ENCODE data around the gene PSRC1. TPM values are rescaled to one million over a fixed set of nuclear protein-coding genes. Genes with fewer than 3 reads are reported as not detected.
A peak's percentile ranks its signal among the peaks of the same experiment; 100 is the strongest.

Gene PSRC1
- total RNA-seq, 4 donors from 2014 or later, result 2.3 to 13.1 (median 8.7) TPM

DNA sequence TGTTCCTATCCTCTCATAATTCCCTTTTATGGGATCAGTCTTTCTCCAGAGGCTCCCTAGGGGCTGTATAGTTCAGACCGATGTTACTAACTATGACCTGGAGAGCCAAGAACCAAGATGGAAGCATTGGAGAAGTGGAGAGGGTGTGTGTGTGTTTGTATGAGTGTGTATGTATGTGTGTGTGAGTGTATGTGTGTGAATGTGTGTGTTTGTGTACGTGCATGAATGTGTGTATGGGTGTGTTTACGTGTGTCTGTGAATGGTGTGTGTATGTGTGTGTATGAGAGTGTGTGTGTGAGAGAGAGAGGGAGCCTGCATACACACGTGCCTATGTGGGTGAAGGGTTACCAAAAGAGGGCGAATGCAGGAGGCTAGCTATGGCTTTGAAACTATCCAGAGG, 18.9 kb upstream of the PSRC1 start:
- 75 to 82% methylated on average over 5 of the region's 5 CpGs for WGBS, 2 donors
- Histone ChIP-seq H3K27me3 (no peaks in the 10 kb centered on the region), H3K9me3 (no peaks in the 10 kb centered on the region)

GRCh38 chr1:109300650-109301151, 17.8 kb upstream of the PSRC1 start:
- intact Hi-C loops (cut with DNase I), result no loop called here
- Histone ChIP-seq H3K36me3 (no peaks in the 10 kb centered on the region), H3K27me3 (no peaks in the 10 kb centered on the region), H3K9me3 (no peaks in the 10 kb centered on the region), H3K4me1 (peaks cover 0 to 38% (median 13%) of the 10 kb centered on the region in 3 donors), H3K4me3 (no peak overlapping the region), H3K27ac (no peak overlapping the region)
- TF ChIP-seq POLR2A (IDR thresholded peaks at IDR 0.05), result no peak
- 75 to 86% methylated on average over 10 to 12 of the region's 16 CpGs for WGBS, 2 donors
- DNase-seq, result no peak

More for the DNA sequence above, 18.9 kb upstream of the PSRC1 start:
- no peak overlapping the region for H3K4me3 ChIP-seq
- H3K27ac ChIP-seq, result no peak overlapping the region
- H3K4me1 ChIP-seq, result peaks cover 0 to 46% (median 16%) of the 10 kb centered on the region in 3 donors
- DNase-seq, result no peak
- TF ChIP-seq, protein P1, sequence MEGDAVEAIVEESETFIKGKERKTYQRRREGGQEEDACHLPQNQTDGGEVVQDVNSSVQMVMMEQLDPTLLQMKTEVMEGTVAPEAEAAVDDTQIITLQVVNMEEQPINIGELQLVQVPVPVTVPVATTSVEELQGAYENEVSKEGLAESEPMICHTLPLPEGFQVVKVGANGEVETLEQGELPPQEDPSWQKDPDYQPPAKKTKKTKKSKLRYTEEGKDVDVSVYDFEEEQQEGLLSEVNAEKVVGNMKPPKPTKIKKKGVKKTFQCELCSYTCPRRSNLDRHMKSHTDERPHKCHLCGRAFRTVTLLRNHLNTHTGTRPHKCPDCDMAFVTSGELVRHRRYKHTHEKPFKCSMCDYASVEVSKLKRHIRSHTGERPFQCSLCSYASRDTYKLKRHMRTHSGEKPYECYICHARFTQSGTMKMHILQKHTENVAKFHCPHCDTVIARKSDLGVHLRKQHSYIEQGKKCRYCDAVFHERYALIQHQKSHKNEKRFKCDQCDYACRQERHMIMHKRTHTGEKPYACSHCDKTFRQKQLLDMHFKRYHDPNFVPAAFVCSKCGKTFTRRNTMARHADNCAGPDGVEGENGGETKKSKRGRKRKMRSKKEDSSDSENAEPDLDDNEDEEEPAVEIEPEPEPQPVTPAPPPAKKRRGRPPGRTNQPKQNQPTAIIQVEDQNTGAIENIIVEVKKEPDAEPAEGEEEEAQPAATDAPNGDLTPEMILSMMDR (IDR thresholded peaks at IDR 0.05), result no peak
- no peak for TF ChIP-seq POLR2A (IDR thresholded peaks at IDR 0.05)
- intact Hi-C loops (cut with DNase I), result no loop called here
- no peaks in the 10 kb centered on the region for H3K36me3 ChIP-seq

DNA sequence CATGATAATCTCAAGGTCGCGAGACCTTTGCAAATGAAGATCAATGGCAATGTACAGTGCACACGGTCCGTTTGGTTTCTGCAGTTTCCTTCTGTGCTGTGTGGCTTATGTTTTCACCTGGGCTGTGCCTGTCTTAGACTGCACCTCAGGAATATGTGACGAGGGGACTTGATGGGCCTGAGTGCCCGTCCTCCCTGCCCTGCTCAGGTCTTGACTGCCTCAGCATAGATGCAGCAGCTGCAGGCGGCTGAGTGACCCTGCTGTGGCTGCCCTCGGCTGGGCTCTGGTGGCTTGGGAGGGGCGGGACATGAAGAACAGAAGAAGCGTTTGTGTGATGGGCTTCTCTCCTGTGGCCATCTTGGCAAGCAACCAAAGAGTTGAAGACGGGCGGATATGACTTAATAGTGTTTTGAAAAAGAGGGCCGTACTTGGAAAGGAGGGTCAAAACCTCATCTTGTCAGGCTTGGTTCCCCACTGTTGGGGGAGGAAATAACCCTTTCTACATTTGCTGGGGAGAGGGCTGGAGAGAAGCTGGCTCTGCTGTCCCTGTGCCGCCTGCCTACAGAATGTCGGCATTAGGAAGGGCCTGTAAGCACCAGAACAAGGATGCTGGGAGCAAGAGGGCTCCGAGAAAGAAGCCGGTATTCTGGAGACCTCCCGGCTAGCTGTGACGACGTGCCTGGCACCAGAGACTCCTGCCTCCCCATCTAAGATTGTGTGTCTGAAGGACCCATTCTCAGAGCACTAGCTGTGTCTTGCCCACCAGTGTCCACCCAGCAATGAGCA, 16.8 kb upstream of the PSRC1 start:
- no peak overlapping the region for H3K4me3 ChIP-seq
- peaks cover 0 to 2% (median 0%) of the 10 kb centered on the region in 4 donors for H3K27me3 ChIP-seq
- H3K4me1 ChIP-seq, result peaks cover 0 to 29% (median 10%) of the 10 kb centered on the region in 3 donors
- no peaks in the 10 kb centered on the region for H3K36me3 ChIP-seq
- TF ChIP-seq, protein P1 (IDR thresholded peaks at IDR 0.05), result no peak
- no peak for TF ChIP-seq POLR2A (IDR thresholded peaks at IDR 0.05)
- WGBS, 2 donors, result 68 to 69% methylated on average over 8 to 14 of the region's 20 CpGs
- H3K9me3 ChIP-seq, result no peaks in the 10 kb centered on the region
- no peak for DNase-seq
- H3K27ac ChIP-seq, result peak overlapping the region; percentile 33 to 66 (median 48)
- intact Hi-C loops (cut with DNase I), result no loop called here

GRCh38 chr1:109298666-109299557, 16.0 kb upstream of the PSRC1 start:
- whole genome bisulfite sequencing, 2 donors, result 42 to 54% methylated on average over 6 to 11 of the region's 11 CpGs
- H3K27ac ChIP-seq, result peak overlapping the region; percentile 33 to 66 (median 48)

DNA sequence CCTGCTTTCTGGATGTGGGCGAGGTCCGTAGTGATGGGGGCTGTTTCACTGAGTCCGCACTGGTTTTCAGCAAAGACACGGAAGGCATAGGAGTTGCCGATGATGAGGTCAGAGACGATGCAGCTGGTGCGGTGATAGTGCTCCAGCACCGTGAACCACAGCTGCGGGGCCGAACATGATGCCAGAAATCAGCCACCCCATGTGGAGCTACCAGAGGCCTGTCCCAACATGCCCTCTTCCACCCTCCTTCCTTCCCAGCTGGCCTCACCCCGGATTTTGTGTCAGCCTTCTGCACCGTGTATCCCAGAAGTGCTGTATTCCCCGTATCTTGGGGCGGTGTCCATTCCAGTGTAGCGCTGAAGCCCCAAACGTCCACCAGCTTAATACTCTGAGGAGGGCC, 13.8 kb upstream of the PSRC1 start:
- TF ChIP-seq, protein P1 (IDR thresholded peaks at IDR 0.05), result no peak
- no peak for TF ChIP-seq POLR2A (IDR thresholded peaks at IDR 0.05)
- H3K9me3 ChIP-seq, result no peaks in the 10 kb centered on the region
- no peak overlapping the region for H3K27ac ChIP-seq
- WGBS, 2 donors, result 57 to 62% methylated on average over 7 to 13 of the region's 16 CpGs
- DNase-seq, result no peak
- peaks cover 0 to 2% (median 0%) of the 10 kb centered on the region in 4 donors for H3K27me3 ChIP-seq
- no peaks in the 10 kb centered on the region for H3K36me3 ChIP-seq
- intact Hi-C loops (cut with DNase I), result no loop called here
- no peak overlapping the region for H3K4me3 ChIP-seq
- H3K4me1 ChIP-seq, result peaks cover 0 to 27% (median 10%) of the 10 kb centered on the region in 3 donors

More at GRCh38 chr1:109298666-109299557, 16.0 kb upstream of the PSRC1 start:
- intact Hi-C loops (cut with DNase I), result no loop called here
- TF ChIP-seq, protein P1 (IDR thresholded peaks at IDR 0.05), result no peak
- no peak for TF ChIP-seq POLR2A (IDR thresholded peaks at IDR 0.05)
- Histone ChIP-seq H3K4me1 (peaks cover 0 to 27% (median 10%) of the 10 kb centered on the region in 3 donors), H3K36me3 (no peaks in the 10 kb centered on the region), H3K9me3 (no peaks in the 10 kb centered on the region), H3K4me3 (no peak overlapping the region), H3K27me3 (peaks cover 0 to 2% (median 0%) of the 10 kb centered on the region in 4 donors)
- no peak for DNase-seq
